GM23338 (cell line): ENCODE measurements around the gene TM6SF1. TPM values are rescaled to one million over a fixed set of nuclear protein-coding genes. Genes with fewer than 3 reads are reported as not detected.

ENCODE experiments used
- ATAC-seq: fragments of 200-7000 bp; cut with Tn5 transposase; 3 replicates; pipeline ENCODE4 v1.9.1; 2020
- DNase-seq: peaks from one replicate; pipeline ENCODE4 v3.0.0-alpha.2; 2015; ENCODE audit warnings: low spot score
- H2AFZ ChIP-seq: fragments of 200-600 bp; sonication (generic); 2 replicates; pipeline ENCODE4 v1.8.0; 2016; ENCODE audit warnings: antibody characterized with exemption, mild to moderate bottlenecking, moderate library complexity
- H3F3A ChIP-seq: fragments of 200-600 bp; sonication (generic); replicated peaks from 2 replicates; pipeline ENCODE4 v1.8.0; 2017; ENCODE audit warnings: antibody characterized with exemption, mixed run types, low read depth
- H3K27ac ChIP-seq: fragments of 200-600 bp; sonication (generic); 2 replicates; pipeline ENCODE4 v1.6.1; 2016; ENCODE audit warnings: low read depth
- H3K27me3 ChIP-seq: fragments of 200-600 bp; sonication (generic); 2 replicates; pipeline ENCODE4 v1.8.0; 2016; ENCODE audit warnings: mild to moderate bottlenecking, mixed run types, moderate library complexity; ENCODE audit not compliant: insufficient read depth
- H3K36me3 ChIP-seq: fragments of 200-600 bp; sonication (generic); 2 replicates; pipeline ENCODE4 v1.8.0; 2016; ENCODE audit warnings: mild to moderate bottlenecking; ENCODE audit not compliant: insufficient read depth
- H3K4me1 ChIP-seq: fragments of 200-600 bp; sonication (generic); 2 replicates; pipeline ENCODE4 v1.8.0; 2016; ENCODE audit warnings: mild to moderate bottlenecking, moderate library complexity; ENCODE audit not compliant: insufficient read depth
- H3K4me2 ChIP-seq: fragments of 200-600 bp; sonication (generic); 2 replicates; pipeline ENCODE4 v1.7.1; 2017; ENCODE audit warnings: mixed run types
- H3K4me3 ChIP-seq: fragments of 200-600 bp; sonication (generic); 2 replicates; pipeline ENCODE4 v1.6.1; 2016; ENCODE audit warnings: mixed run types
- H3K79me2 ChIP-seq: fragments of 200-600 bp; sonication (generic); replicated peaks from 2 replicates; pipeline ENCODE4 v1.8.0; 2017; ENCODE audit warnings: mild to moderate bottlenecking; ENCODE audit not compliant: insufficient read depth
- H3K9me2 ChIP-seq: fragments of 200-600 bp; sonication (generic); 2 replicates; pipeline ENCODE4 v1.8.0; 2017; ENCODE audit not compliant: insufficient read depth
- H4K20me1 ChIP-seq: fragments of 200-600 bp; sonication (generic); replicated peaks from 2 replicates; pipeline ENCODE4 v1.8.0; 2017; ENCODE audit warnings: mild to moderate bottlenecking; ENCODE audit not compliant: insufficient read depth
- H3K27ac Mint-ChIP-seq: 2 replicates; pipeline ENCODE4 v1.8.0; 2020; ENCODE audit warnings: inconsistent platforms, mild to moderate bottlenecking, moderate library complexity, mixed read lengths
- H3K27me3 Mint-ChIP-seq: 3 replicates; pipeline ENCODE4 v1.8.0; 2022; ENCODE audit warnings: low read depth, mild to moderate bottlenecking, moderate library complexity, mixed read lengths, inconsistent platforms; ENCODE audit not compliant: insufficient read depth, poor library complexity
- H3K36me3 Mint-ChIP-seq: 3 replicates; pipeline ENCODE4 v1.8.0; 2021; ENCODE audit warnings: low read depth, mild to moderate bottlenecking, inconsistent platforms, moderate library complexity, mixed read lengths
- H3K4me1 Mint-ChIP-seq: 3 replicates; pipeline ENCODE4 v1.8.0; 2020; ENCODE audit warnings: mild to moderate bottlenecking, inconsistent platforms, mixed read lengths
- H3K4me3 Mint-ChIP-seq: 3 replicates; pipeline ENCODE4 v1.8.0; 2021; ENCODE audit warnings: moderate library complexity, mild to moderate bottlenecking, inconsistent platforms, mixed read lengths
- H3K9me3 Mint-ChIP-seq: 3 replicates; pipeline ENCODE4 v1.8.0; 2020; ENCODE audit warnings: moderate library complexity, mild to moderate bottlenecking, inconsistent platforms, mixed read lengths
- CREB1 ChIP-seq: fragments of 250-450 bp; sonication (Bioruptor Pico); IDR thresholded peaks from 2 replicates; pipeline ENCODE4 v1.5.0; 2020; ENCODE audit warnings: low read depth, mild to moderate bottlenecking, moderate library complexity
- CTCF ChIP-seq, 2 experiments: fragments of 200-600 bp in 1 of 2; sonication (generic) in 1 of 2; conservative IDR thresholded peaks; 2 replicates each; pipeline versions ENCODE4 v1.5.1 to v1.6.1; 2016 to 2017; ENCODE audit warnings: antibody characterized with exemption in 2 of 2, low read depth in 2 of 2, mild to moderate bottlenecking in 2 of 2, moderate library complexity in 1 of 2
- EZH2 ChIP-seq: fragments of 200-600 bp; sonication (generic); IDR thresholded peaks from one replicate; pipeline ENCODE4 v1.8.0; 2017; ENCODE audit warnings: antibody characterized with exemption, mild to moderate bottlenecking, low read depth; ENCODE audit not compliant: unreplicated experiment
- EZH2phosphoT487 ChIP-seq: fragments of 200-600 bp; sonication (generic); IDR thresholded peaks from one replicate; pipeline ENCODE4 v1.8.1; 2018; ENCODE audit warnings: antibody characterized with exemption; ENCODE audit not compliant: unreplicated experiment
- JUNB ChIP-seq: IDR thresholded peaks from one replicate; pipeline ENCODE4 v1.6.1; 2016; ENCODE audit warnings: antibody characterized with exemption; ENCODE audit not compliant: unreplicated experiment
- NANOG ChIP-seq: IDR thresholded peaks from 2 replicates; pipeline ENCODE4 v1.6.1; 2016; ENCODE audit warnings: antibody characterized with exemption, borderline replicate concordance
- POLR2AphosphoS5 ChIP-seq: IDR thresholded peaks from 2 replicates; pipeline ENCODE4 v1.6.1; 2016; ENCODE audit warnings: antibody characterized with exemption, low read depth
- REST ChIP-seq: IDR thresholded peaks from one replicate; pipeline ENCODE4 v1.6.1; 2018; ENCODE audit warnings: antibody characterized with exemption; ENCODE audit not compliant: unreplicated experiment
- STAT1 ChIP-seq: IDR thresholded peaks from one replicate; pipeline ENCODE4 v1.6.1; 2016; ENCODE audit warnings: antibody characterized with exemption; ENCODE audit not compliant: unreplicated experiment
- ZNF114 ChIP-seq: fragments of 250-450 bp; sonication (Bioruptor Pico); IDR thresholded peaks from 2 replicates; pipeline ENCODE4 v1.5.0; 2020; ENCODE audit warnings: mild to moderate bottlenecking, moderate library complexity
- ZNF331 ChIP-seq: fragments of 250-450 bp; sonication (Bioruptor Pico); IDR thresholded peaks from 2 replicates; pipeline ENCODE4 v1.5.0; 2020; ENCODE audit warnings: low read depth, mild to moderate bottlenecking, moderate library complexity
- ZNF462 ChIP-seq: fragments of 250-450 bp; sonication (Bioruptor Pico); IDR thresholded peaks from 2 replicates; pipeline ENCODE4 v1.5.0; 2020; ENCODE audit warnings: mild to moderate bottlenecking, moderate library complexity
- polyA plus RNA-seq: library from polyadenylated mRNA; unstranded; fragments of >200 nt; fragmentation: Nextera tagmentation; extraction: Ambion mirVana; gene quantifications from 2 replicates; pipeline ENCODE4 v1.2.1, GENCODE V29; 2016
- total RNA-seq: library from RNA; depleted of rRNA; stranded (reverse); fragments of >200 nt; shearing (Covaris generic); gene quantifications from 2 replicates; pipeline ENCODE4 v1.2.3, GENCODE V29; 2014

TM6SF1 gene
- total and polyA plus RNA-seq, 2 experiments from 2014 or later, result 0.80 to 1.5 TPM

DNA sequence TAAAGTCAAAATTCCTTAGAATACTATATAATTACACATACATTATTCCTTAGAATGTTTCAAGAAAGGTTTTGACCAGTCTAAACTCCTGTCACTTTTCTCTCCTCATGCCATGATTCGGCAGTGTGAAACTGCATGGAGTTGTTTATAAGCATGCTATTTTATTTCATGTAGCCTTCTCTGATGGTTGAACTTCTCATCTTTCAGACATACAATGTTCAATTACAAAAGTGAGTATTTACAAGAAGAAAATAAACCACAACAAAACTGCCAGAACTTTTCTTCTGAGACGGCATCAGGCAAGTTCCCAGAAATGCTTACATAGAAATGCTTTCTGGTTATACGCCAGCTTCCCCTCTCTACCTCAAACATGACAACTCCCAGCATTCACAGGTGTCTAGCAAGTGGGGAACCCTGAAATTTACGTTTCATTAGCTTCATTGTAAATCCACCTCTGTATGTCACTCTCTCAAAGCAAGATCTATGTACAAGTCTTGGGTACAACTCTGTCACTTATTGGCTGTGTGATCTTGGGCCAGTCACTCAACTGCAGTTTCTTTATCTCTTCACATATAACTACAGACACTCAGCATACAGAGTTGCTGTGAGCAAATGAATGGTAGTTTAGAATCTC lies 57.4 kb downstream of the TM6SF1 start (continued):
- no peak for TF ChIP-seq ZNF462 (CRISPR knock-in tag)

DNA sequence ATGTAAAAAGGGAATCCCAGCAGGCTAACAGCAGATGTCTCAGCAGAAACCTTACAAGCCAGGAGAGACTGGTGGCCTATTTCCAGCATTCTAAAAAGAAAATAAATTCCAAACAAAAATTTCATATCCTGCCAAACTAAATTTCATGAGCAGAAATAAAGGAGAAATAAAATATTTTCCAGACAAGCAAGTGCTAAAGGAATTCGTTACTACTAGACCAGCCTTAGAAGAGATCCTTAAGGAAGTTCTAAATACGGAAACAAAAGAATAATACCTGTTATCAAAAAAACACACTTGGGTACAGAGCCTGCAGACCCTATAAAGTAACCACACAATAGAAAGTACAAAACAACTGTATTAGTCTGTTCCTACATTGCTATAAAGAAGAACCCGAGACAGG lies 58.8 kb downstream of the TM6SF1 start:
- Histone ChIP-seq H3K36me3 (no peaks in the 10 kb centered on the region), H3K4me1 (peaks cover 12% of the 10 kb centered on the region; the same call in 1 of the 2 replicates), H2AFZ (no peak overlapping the region), H3K27ac (no peak overlapping the region), H3K79me2 (peaks cover 91% of the 10 kb centered on the region), H3F3A (no peaks in the 10 kb centered on the region), H4K20me1 (peaks cover 51% of the 10 kb centered on the region), H3K4me3 (no peak overlapping the region), H3K27me3 (no peaks in the 10 kb centered on the region), H3K4me2 (no peak overlapping the region), H3K9me2 (no peaks in the 10 kb centered on the region)
- Mint-ChIP-seq H3K9me3 (no peaks in the 10 kb centered on the region; the same call in 2 of the 3 replicates), H3K27ac (peak overlapping the region; percentile 41; the same call in 1 of the 2 replicates), H3K27me3 (no peaks in the 10 kb centered on the region), H3K36me3 (peaks cover 6% of the 10 kb centered on the region; the same call in 1 of the 3 replicates), H3K4me3 (no peak overlapping the region), H3K4me1 (peaks cover 48% of the 10 kb centered on the region)
- DNase-seq (no peak), ATAC-seq (no peak)
- TF ChIP-seq CTCF (conservative IDR thresholded peaks at IDR 0.05; ENCODE audit: low read depth in 2 of 2) (no peak), EZH2 (no peak), POLR2AphosphoS5 (no peak), JUNB (no peak), ZNF114 (no peak), STAT1 (no peak), CREB1 (CRISPR knock-in tag) (no peak), NANOG (no peak), EZH2phosphoT487 (no peak), ZNF331 (CRISPR knock-in tag) (no peak), REST (no peak)
